ENCODE results near the gene LRRC32.

DNA sequence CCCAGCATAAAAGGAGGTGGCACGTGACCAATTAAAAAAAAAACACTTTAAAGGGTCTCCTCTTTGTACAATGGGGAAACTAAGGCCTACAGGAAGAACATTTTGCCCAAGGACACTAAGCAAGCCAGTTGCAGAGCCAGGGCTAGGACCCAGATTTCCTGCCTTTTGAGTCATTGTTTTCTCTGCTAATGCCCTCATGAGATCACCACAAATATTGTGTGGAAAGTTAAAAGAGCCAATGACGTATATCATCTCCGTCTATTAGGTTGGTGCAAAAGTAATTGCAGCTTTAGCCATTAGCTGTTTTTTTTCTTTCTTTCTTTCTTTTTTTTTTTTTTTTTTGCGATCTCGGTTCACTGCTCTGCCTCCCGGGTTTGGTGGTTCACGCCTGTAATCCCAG lies 24.1 kb upstream of the LRRC32 start:
- TF ChIP-seq, protein P1, sequence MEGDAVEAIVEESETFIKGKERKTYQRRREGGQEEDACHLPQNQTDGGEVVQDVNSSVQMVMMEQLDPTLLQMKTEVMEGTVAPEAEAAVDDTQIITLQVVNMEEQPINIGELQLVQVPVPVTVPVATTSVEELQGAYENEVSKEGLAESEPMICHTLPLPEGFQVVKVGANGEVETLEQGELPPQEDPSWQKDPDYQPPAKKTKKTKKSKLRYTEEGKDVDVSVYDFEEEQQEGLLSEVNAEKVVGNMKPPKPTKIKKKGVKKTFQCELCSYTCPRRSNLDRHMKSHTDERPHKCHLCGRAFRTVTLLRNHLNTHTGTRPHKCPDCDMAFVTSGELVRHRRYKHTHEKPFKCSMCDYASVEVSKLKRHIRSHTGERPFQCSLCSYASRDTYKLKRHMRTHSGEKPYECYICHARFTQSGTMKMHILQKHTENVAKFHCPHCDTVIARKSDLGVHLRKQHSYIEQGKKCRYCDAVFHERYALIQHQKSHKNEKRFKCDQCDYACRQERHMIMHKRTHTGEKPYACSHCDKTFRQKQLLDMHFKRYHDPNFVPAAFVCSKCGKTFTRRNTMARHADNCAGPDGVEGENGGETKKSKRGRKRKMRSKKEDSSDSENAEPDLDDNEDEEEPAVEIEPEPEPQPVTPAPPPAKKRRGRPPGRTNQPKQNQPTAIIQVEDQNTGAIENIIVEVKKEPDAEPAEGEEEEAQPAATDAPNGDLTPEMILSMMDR (IDR thresholded peaks at IDR 0.05): no peak
- TF ChIP-seq POLR2A (IDR thresholded peaks at IDR 0.05): no peak

Data from thyroid gland (tissue), 4 donors.